ENCODE results near the gene MAPK6. TPM values are rescaled to one million over a fixed set of nuclear protein-coding genes. Genes with fewer than 3 reads are reported as not detected.
A peak's percentile ranks its signal among the peaks of the same experiment; 100 is the strongest.
"Not testable (repeated sequence)": the region's sequence is repeated elsewhere in the genome, so short reads cannot be mapped to it uniquely, and the experiment has no call there.

MAPK6 gene
- polyA plus RNA-seq, 1 donor = 44.5 TPM

- DNase-seq = peak; percentile 48
These were observed 21.1 kb downstream of the MAPK6 start for GRCh38 chr15:52039925-52040781.

- no peak for DNase-seq
These were observed 23.2 kb downstream of the MAPK6 start for GRCh38 chr15:52042051-52042851.

GRCh38 chr15:52045795-52046298, 26.8 kb downstream of the MAPK6 start:
- DNase-seq = not testable (repeated sequence)

- DNase-seq = not testable (repeated sequence)
These were observed 27.5 kb downstream of the MAPK6 start for GRCh38 chr15:52046552-52046951.

- DNase-seq = no peak
These were observed 31.4 kb downstream of the MAPK6 start for GRCh38 chr15:52050416-52050815.

- DNase-seq = no peak
These were observed 33.3 kb downstream of the MAPK6 start for GRCh38 chr15:52052066-52052935.

GRCh38 chr15:52054381-52054780, 35.4 kb downstream of the MAPK6 start:
- DNase-seq = no peak

GRCh38 chr15:52054858-52055257, 35.8 kb downstream of the MAPK6 start:
- not testable (repeated sequence) for DNase-seq

GRCh38 chr15:52056001-52056400, 37.0 kb downstream of the MAPK6 start:
- no peak for DNase-seq

GRCh38 chr15:52056496-52056895, 37.5 kb downstream of the MAPK6 start:
- no peak for DNase-seq

- no peak for DNase-seq
These were observed 39.0 kb downstream of the MAPK6 start for GRCh38 chr15:52057996-52058395.

GRCh38 chr15:52060501-52060900, 41.5 kb downstream of the MAPK6 start:
- no peak for DNase-seq

GRCh38 chr15:52066842-52067544, 48.0 kb downstream of the MAPK6 start:
- no peak for DNase-seq

- DNase-seq = no peak
These were observed 48.5 kb downstream of the MAPK6 start for GRCh38 chr15:52067545-52067926.

GRCh38 chr15:52068004-52068615, 49.1 kb downstream of the MAPK6 start:
- DNase-seq = no peak

GRCh38 chr15:52069559-52069958, 50.5 kb downstream of the MAPK6 start:
- no peak for DNase-seq

GRCh38 chr15:52071570-52071969, 52.6 kb downstream of the MAPK6 start:
- no peak for DNase-seq

- DNase-seq = no peak
These were observed 58.1 kb downstream of the MAPK6 start for GRCh38 chr15:52076889-52077781.

GRCh38 chr15:52078197-52078875, 59.3 kb downstream of the MAPK6 start:
- no peak for DNase-seq
